NCI-H69 (cell line): ENCODE measurements around the gene CSNK1A1.
A peak's percentile ranks its signal among the peaks of the same experiment; 100 is the strongest.
"Not testable (repeated sequence)": the region's sequence is repeated elsewhere in the genome, so short reads cannot be mapped to it uniquely, and the experiment has no call there.

Source experiments
- DNase-seq: peaks from one replicate; lab custom pipeline; 2025; lab: John Stamatoyannopoulos, UW

The CSNK1A1 gene

GRCh38 chr5:149551227-149552037 lies at the start of gene CSNK1A1:
TSS of gene CSNK1A1 (minus strand) at chr5:149551439. CDS start at chr5:149550964, 475 bp downstream.
- DNase-seq: peak; percentile 99

- DNase-seq: no peak
These were observed 49.7 kb upstream of the CSNK1A1 start for GRCh38 chr5:149600932-149601331.

GRCh38 chr5:149599375-149599774 lies 48.1 kb upstream of the CSNK1A1 start:
- DNase-seq: no peak

GRCh38 chr5:149598966-149599365 lies 47.7 kb upstream of the CSNK1A1 start:
- DNase-seq: no peak

GRCh38 chr5:149598234-149598633 lies 47.0 kb upstream of the CSNK1A1 start:
- DNase-seq: not testable (repeated sequence)

- no peak for DNase-seq
These were observed 46.4 kb upstream of the CSNK1A1 start for GRCh38 chr5:149597618-149598017.

GRCh38 chr5:149596712-149597111 lies 45.5 kb upstream of the CSNK1A1 start:
- no peak for DNase-seq

- DNase-seq: not testable (repeated sequence)
These were observed 43.9 kb upstream of the CSNK1A1 start for GRCh38 chr5:149595105-149595504.

- DNase-seq: no peak
These were observed 43.1 kb upstream of the CSNK1A1 start for GRCh38 chr5:149594206-149594895.

GRCh38 chr5:149593370-149593769 lies 42.1 kb upstream of the CSNK1A1 start:
- DNase-seq: no peak

GRCh38 chr5:149588936-149589335 lies 37.7 kb upstream of the CSNK1A1 start:
- no peak for DNase-seq

- DNase-seq: no peak
These were observed 35.6 kb upstream of the CSNK1A1 start for GRCh38 chr5:149586708-149587318.

- peak; percentile 7 for DNase-seq
These were observed 34.7 kb upstream of the CSNK1A1 start for GRCh38 chr5:149585910-149586309.

- DNase-seq: peak; percentile 36
These were observed 32.9 kb upstream of the CSNK1A1 start for GRCh38 chr5:149584121-149584520.

- DNase-seq: peak; percentile 80
These were observed 32.2 kb upstream of the CSNK1A1 start for GRCh38 chr5:149583394-149583793.

- DNase-seq: peak; percentile 94
These were observed 30.9 kb upstream of the CSNK1A1 start for GRCh38 chr5:149581931-149582768.

GRCh38 chr5:149581192-149581861 lies 30.1 kb upstream of the CSNK1A1 start, which contains the start of gene ARHGEF37:
TSS of gene ARHGEF37 (plus strand) at chr5:149581498. CDS start at chr5:149597770, 16,272 bp downstream.
- DNase-seq: peak; percentile 89

GRCh38 chr5:149580808-149581191 lies 29.6 kb upstream of the CSNK1A1 start:
- DNase-seq: no peak

GRCh38 chr5:149578896-149579295 lies 27.7 kb upstream of the CSNK1A1 start:
- DNase-seq: no peak

- DNase-seq: no peak
These were observed 24.8 kb upstream of the CSNK1A1 start for GRCh38 chr5:149576021-149576420.

- DNase-seq: no peak
These were observed 23.9 kb upstream of the CSNK1A1 start for GRCh38 chr5:149575131-149575530.
